Sigmoid colon (tissue), 7 donors: ENCODE data around the gene MVB12B. TPM values are rescaled to one million over a fixed set of nuclear protein-coding genes. Genes with fewer than 3 reads are reported as not detected.
A peak's percentile ranks its signal among the peaks of the same experiment; 100 is the strongest.

Source experiments
- DNase-seq: peaks from one replicate; pipeline ENCODE4 v3.0.0-alpha.2; 2019
- H3K27ac ChIP-seq, 4 donors: fragments of 200-600 bp; sonication (generic); one replicate each; pipeline ENCODE4 v1.5.1; 2016 to 2019; ENCODE audit warnings: mild to moderate bottlenecking in 1 of 4
- H3K27me3 ChIP-seq, 3 donors: fragments of 200-600 bp; sonication (generic); one replicate each; pipeline ENCODE4 v1.5.1; 2019; ENCODE audit warnings: mild to moderate bottlenecking in 1 of 3
- H3K36me3 ChIP-seq, 4 donors: fragments of 200-600 bp; sonication (generic); one replicate each; pipeline ENCODE4 v1.5.1; 2016 to 2019
- H3K4me1 ChIP-seq, 4 donors: fragments of 200-600 bp; sonication (generic); one replicate each; pipeline ENCODE4 v1.5.1; 2017 to 2019
- H3K4me3 ChIP-seq, 4 donors: fragments of 200-600 bp; sonication (generic); one replicate each; pipeline ENCODE4 v1.5.1; 2017 to 2019; ENCODE audit warnings: mild to moderate bottlenecking in 2 of 4, moderate library complexity in 1 of 4
- H3K9me3 ChIP-seq, 4 donors: fragments of 200-600 bp in 3 of 4; sonication (generic) in 3 of 4; one replicate each; pipeline versions ENCODE4 v1.5.1 to v1.6.1; 2013 to 2019
- EP300 ChIP-seq, 4 donors: sonication (generic); formaldehyde crosslinking; IDR thresholded peaks; one replicate each; pipeline ENCODE4 v1.6.1; 2017; ENCODE audit warnings: antibody characterized with exemption in 4 of 4
- POLR2A ChIP-seq, 2 donors: fragments of 450-650 bp; IDR thresholded peaks; one replicate each; pipeline ENCODE4 v1.6.1; 2016; ENCODE audit warnings: antibody characterized with exemption in 2 of 2, mild to moderate bottlenecking in 2 of 2, moderate library complexity in 2 of 2
- POLR2AphosphoS5 ChIP-seq, 4 donors: sonication (generic); formaldehyde crosslinking; IDR thresholded peaks; one replicate each; pipeline ENCODE4 v1.6.1; 2017; ENCODE audit warnings: antibody characterized with exemption in 4 of 4
- WGBS, 2 donors: extraction: QIAGEN DNeasy Blood & Tissue Kit; methylation state at CpG; one replicate each; pipeline ENCODE4 v1.1.7; 2013; 5-methylcytosine and 5-hydroxymethylcytosine counted together
- intact Hi-C: fragments of 100-400 bp; cut with DNase I; formaldehyde crosslinking; loops from one replicate; pipeline ENCODE4 v1.15.1; 2023
- polyA plus RNA-seq, 3 donors: library from polyadenylated mRNA; stranded (reverse); fragments of 200-250 nt; gene quantifications; one replicate each; pipeline ENCODE4 v1.2.3, GENCODE V29; 2013
- total RNA-seq, 4 donors: library from RNA; depleted of rRNA; stranded (reverse); fragments of >200 nt; gene quantifications; one replicate each; pipeline ENCODE4 v1.1.0, GENCODE V29; 2016
- TF ChIP-seq, protein P1 (sequence below), 4 experiments: fragments of 450-650 bp in 3 of 4; fragments of 200-600 bp in 1 of 4; IDR thresholded peaks; one replicate each; pipeline ENCODE4 v1.5.1; 2016 to 2019; ENCODE audit warnings: antibody characterized with exemption in 4 of 4, mild to moderate bottlenecking in 3 of 4, moderate library complexity in 2 of 4
- donor health status: healthy with polysubstance abuse.
- donor health status: Bipolar disorder and iron deficiency.
- donor health status: healthy.

MVB12B gene
- total and polyA plus RNA-seq, 7 donors, result 5.1 to 14.4 (median 12.2) TPM

DNA sequence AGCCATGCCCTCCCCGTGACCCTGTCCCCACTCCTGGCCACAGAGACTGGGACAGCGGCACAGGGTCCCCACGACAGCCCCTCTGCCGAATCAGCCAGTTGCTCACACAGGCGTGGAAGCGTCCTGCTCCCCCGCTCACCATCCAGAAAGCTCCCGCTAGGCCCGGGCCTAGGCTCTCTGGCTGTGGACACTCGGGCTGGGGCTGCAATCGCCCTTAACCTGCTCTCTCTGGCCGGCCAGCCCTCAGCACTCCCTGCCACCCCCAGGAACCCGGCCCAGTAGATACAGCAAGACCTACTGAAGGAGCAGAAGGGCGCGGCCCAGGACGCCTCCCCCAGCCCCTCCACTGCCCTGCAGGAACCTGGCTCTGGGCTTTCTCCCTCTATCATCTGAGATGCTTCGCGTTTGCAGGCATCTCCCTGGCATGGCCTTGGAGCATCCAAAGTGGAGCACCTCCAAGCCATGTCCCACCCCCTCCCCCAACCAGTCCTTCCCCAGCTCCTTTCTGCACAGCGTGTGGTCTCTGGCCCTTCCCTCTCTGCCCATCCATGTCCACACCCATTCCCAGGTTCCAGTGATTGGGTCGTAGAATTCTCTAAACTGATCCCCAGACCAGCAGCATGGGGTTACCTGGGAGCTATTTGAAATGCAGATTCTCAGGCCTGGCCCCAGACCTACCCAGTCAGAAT lies 173.4 kb downstream of the MVB12B start:
- Histone ChIP-seq H3K27me3 (no peaks in the 10 kb centered on the region), H3K4me1 (peaks cover 0 to 26% (median 23%) of the 10 kb centered on the region in 4 donors), H3K9me3 (no peaks in the 10 kb centered on the region), H3K4me3 (peak overlapping the region; percentile 27 to 52 (median 48)), H3K36me3 (peaks cover 0 to 27% (median 9%) of the 10 kb centered on the region in 4 donors), H3K27ac (peak overlapping the region in 3 of 4 donors; percentile 38 to 60 (median 47))
- TF ChIP-seq POLR2AphosphoS5 (IDR thresholded peaks at IDR 0.05) (no peak), EP300 (IDR thresholded peaks at IDR 0.05) (no peak), POLR2A (IDR thresholded peaks at IDR 0.05) (no peak)
- TF ChIP-seq, protein P1, sequence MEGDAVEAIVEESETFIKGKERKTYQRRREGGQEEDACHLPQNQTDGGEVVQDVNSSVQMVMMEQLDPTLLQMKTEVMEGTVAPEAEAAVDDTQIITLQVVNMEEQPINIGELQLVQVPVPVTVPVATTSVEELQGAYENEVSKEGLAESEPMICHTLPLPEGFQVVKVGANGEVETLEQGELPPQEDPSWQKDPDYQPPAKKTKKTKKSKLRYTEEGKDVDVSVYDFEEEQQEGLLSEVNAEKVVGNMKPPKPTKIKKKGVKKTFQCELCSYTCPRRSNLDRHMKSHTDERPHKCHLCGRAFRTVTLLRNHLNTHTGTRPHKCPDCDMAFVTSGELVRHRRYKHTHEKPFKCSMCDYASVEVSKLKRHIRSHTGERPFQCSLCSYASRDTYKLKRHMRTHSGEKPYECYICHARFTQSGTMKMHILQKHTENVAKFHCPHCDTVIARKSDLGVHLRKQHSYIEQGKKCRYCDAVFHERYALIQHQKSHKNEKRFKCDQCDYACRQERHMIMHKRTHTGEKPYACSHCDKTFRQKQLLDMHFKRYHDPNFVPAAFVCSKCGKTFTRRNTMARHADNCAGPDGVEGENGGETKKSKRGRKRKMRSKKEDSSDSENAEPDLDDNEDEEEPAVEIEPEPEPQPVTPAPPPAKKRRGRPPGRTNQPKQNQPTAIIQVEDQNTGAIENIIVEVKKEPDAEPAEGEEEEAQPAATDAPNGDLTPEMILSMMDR (IDR thresholded peaks at IDR 0.05), result no peak
- peak; percentile 69 for DNase-seq
- intact Hi-C loops, result loop anchor here (5.0 kb wide), 1 partner anchor 282 kb away; no protein-coding TSS in a partner anchor
- 66 to 78% methylated on average over 20 of the region's 20 CpGs for WGBS, 2 donors

DNA sequence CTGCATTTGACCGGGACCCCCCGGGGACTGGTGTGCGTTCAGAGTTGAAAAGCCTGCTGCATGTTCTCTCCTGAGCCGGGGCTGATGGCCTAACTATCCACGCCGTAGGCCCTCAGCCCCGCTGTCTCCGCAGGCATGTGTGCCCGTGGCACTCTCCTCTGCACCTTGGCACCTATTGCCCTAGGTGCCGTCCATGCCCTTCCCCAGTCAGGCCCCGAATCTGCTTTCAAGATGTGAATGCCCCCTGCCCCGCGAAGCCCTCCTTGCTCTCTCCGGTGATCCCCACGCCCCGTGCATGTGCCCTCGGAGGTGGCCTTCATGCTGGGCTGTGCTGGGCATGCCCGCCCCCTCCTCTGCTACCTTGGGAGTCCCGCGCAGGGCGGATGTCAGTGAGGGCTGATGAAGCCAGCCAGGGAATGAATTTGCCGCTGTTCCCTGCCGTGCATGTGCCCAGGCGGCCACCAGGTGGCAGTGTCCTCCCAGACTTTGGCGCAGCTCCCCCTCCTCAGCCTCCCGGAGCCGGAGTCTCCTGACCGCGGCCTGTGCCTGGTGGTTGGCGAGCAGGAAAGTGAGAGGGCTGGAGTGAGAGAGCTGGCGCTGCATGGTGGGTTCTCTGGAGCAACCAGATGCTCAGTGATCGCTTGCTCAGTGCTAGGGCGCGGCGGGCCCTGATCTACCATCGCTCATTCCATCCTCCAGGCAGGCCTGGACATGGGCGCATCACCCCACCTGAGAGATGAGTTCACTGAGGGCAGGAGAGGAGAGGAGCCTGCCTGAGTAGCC lies 174.2 kb downstream of the MVB12B start:
- intact Hi-C loops, result loop anchor here (1.0 kb wide), 1 partner anchor 58 kb away; no protein-coding TSS in a partner anchor

DNA sequence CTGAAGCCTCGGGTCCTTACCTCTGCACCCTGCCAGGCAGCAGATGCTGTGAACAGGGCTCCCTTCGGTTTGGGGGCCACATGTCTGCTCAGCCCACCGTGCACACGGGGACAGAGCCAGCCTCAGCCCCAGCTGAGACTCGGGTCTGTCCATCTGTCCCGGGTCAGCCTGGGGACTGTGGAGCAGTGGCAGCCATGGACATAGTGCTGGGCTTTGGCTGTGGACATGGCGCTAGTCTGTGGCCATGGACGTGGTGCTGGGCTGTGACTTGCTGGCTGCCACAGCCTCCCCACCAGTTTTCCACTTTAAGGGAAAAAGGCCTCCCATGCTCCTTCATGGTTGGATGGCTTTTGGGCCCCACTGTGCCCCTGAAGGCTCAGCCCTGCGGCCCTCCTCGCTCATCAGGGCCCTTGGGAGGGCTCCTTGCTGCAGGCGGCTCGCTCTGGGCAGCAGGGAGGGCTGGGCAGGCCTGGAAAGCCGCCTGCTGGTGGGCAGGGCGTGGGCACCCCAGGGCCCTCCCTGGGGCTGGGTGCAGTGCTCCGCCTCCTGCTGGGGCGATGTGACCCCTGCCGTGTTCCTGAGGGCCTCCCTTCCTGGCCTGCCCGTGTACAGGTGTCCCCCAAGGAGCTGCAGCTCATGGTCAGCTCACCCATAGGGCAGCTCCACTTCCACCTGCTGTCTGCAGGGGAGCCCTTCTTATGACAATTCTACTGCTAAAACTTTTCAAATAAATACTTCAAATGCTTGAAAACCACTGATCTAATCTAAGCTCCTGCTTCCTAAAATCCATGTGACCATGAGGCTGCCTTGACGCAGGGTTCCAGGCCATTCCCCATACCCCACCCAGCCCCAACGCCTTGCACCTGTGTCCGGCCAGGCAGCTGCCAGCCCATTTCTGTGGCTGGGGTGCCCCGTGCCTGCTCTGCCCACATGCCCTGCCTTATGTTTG lies 175.0 kb downstream of the MVB12B start:
- 92 to 93% methylated on average over 22 of the region's 22 CpGs for WGBS, 2 donors
- peak; percentile 42 for DNase-seq
- H3K27ac ChIP-seq, result no peak overlapping the region

More for the DNA sequence above, 174.2 kb downstream of the MVB12B start:
- TF ChIP-seq, protein P1 (IDR thresholded peaks at IDR 0.05), result peak; percentile 79 to 93 (median 85)
- TF ChIP-seq POLR2A (IDR thresholded peaks at IDR 0.05) (no peak), POLR2AphosphoS5 (IDR thresholded peaks at IDR 0.05) (peak in 1 of 4 donors; percentile 7)
- WGBS, 2 donors, result 40 to 51% methylated on average over 37 of the region's 37 CpGs
- peaks cover 0 to 26% (median 23%) of the 10 kb centered on the region in 4 donors for H3K4me1 ChIP-seq
- peaks cover 0 to 25% (median 9%) of the 10 kb centered on the region in 4 donors for H3K36me3 ChIP-seq
- DNase-seq, result peak; percentile 89
- no peaks in the 10 kb centered on the region for H3K27me3 ChIP-seq
- H3K9me3 ChIP-seq, result no peaks in the 10 kb centered on the region
- no peak overlapping the region for H3K4me3 ChIP-seq
- no peak overlapping the region for H3K27ac ChIP-seq

More for the DNA sequence above, 175.0 kb downstream of the MVB12B start:
- Histone ChIP-seq H3K36me3 (peaks cover 0 to 25% (median 9%) of the 10 kb centered on the region in 4 donors), H3K9me3 (no peaks in the 10 kb centered on the region), H3K4me3 (no peak overlapping the region), H3K27me3 (no peaks in the 10 kb centered on the region), H3K4me1 (peaks cover 0 to 26% (median 23%) of the 10 kb centered on the region in 4 donors)
- TF ChIP-seq POLR2AphosphoS5 (IDR thresholded peaks at IDR 0.05) (no peak), POLR2A (IDR thresholded peaks at IDR 0.05) (no peak), EP300 (IDR thresholded peaks at IDR 0.05) (no peak)
- TF ChIP-seq, protein P1 (IDR thresholded peaks at IDR 0.05), result no peak
- intact Hi-C loops, result loop anchor here (1.0 kb wide), 1 partner anchor 57 kb away; no protein-coding TSS in a partner anchor
